Measurements from ENCODE around the gene AGER. TPM values are rescaled to one million over a fixed set of nuclear protein-coding genes. Genes with fewer than 3 reads are reported as not detected.
"Not testable (repeated sequence)": the region's sequence is repeated elsewhere in the genome, so short reads cannot be mapped to it uniquely, and the experiment has no call there.

The AGER gene
- total RNA-seq = 0.60 TPM in 1 of 2 replicates, not detected in the other

DNA sequence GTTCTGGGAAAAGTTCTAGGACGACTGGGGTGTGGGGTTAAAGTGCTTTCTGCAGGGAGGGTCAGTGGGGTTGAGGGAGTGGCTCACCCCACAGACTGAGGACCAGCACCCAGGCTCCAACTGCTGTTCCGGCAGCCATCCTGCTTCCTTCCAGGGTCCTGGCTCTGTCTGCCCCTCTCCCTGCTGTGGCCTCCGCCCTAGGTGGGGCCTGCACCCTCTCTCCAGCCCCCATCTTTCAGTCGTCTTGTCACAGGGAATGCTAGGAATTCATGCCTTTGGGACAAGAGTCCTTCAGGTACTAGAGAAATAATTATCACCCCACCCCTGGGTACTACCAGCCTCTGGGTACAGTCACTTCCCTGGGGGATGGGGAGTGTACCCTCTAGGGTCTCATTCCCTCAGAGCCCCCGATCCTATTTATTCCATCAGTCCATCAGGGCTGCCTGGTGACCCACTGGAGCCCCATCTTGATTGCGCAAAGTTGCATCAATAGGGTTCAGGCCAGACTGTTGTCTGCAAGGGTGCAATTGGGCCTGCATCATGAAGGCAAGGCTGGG lies at the start of gene AGER:
AGER (minus strand) TSS at position 170 of the 557 bp plus-strand sequence; CDS start at position 139, 31 bp downstream.
- DNase-seq (ENCODE audit: low read depth) = no peak

- DNase-seq (ENCODE audit: low read depth) = no peak
Measured at GRCh38 chr6:32226434-32226833, 42.4 kb upstream of the AGER start.

GRCh38 chr6:32224696-32225095 lies 40.6 kb upstream of the AGER start:
- DNase-seq (ENCODE audit: low read depth) = no peak

- no peak for DNase-seq (ENCODE audit: low read depth)
Measured at GRCh38 chr6:32223258-32224235, 39.5 kb upstream of the AGER start, which contains the start of gene NOTCH4. Gene NOTCH4 (minus strand): TSS chr6:32224067. CDS start chr6:32223928, 139 bp downstream.

- DNase-seq (ENCODE audit: low read depth) = no peak
Measured at GRCh38 chr6:32222333-32223230, 38.5 kb upstream of the AGER start.

- no peak for DNase-seq (ENCODE audit: low read depth)
Measured at GRCh38 chr6:32220021-32220420, 36.0 kb upstream of the AGER start.

- no peak for DNase-seq (ENCODE audit: low read depth)
Measured at GRCh38 chr6:32218167-32218566, 34.1 kb upstream of the AGER start.

GRCh38 chr6:32216998-32217397 lies 32.9 kb upstream of the AGER start:
- DNase-seq (ENCODE audit: low read depth) = no peak

DNA sequence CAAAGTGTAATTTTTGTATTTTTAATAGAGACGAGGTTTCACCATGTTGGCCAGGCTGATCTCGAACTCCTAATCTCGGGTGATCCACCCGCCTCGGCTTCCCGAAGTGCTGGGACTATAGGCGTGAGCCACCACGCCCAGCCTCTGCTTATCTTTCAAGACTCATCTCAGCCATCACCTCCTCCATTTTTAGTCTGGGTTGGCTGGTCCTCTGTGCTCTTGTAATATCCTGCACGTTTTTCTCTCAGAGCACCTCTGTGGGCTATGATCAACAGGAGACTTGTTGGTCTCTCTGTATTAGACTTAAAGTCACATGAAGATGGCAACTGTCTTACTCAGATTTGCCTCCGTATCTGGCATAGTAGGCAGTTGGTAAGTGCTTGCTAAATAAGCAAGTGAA lies 32.2 kb upstream of the AGER start:
- DNase-seq (ENCODE audit: low read depth) = no peak

DNA sequence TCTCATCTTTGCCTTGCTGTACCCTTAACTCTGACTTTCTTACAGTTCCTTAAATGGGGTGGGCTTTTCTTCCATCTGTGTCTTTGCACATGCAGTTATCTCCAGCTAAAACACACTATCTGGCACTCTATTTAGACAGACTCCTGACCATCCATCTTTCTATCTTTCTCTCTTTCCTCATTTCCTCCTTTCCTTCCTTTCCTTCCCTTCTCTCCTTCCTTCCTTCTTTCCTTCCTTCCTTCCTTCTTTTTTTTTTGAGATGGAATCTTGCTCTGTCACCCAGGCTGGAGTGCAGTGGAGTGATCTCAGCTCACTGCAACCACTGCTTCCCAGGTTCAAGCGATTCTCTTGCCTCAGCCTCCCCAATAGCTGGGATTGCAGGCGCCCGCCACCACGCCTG lies 31.6 kb upstream of the AGER start:
- no peak for DNase-seq (ENCODE audit: low read depth)

GRCh38 chr6:32214126-32214525 lies 30.1 kb upstream of the AGER start:
- no peak for DNase-seq (ENCODE audit: low read depth)

DNA sequence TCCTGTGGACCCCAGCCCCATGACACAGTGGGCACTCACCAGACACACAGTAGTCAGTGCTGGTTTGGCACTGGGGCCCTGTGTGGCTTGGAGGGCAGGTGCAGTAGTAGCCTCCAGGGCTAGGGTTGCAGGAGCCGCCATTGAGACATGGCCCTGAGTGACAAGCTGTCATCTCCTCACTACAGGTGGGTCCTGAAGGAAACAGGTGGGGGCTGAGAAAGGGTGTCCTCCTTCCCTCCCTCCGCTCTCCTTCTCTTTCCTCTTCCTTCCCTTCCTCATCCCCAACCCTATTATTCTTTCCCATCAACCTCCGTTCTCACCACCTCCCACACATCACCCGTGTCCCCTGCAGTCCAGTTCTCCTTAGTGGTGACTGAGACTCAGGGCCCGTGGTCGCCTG lies 29.6 kb upstream of the AGER start:
- DNase-seq (ENCODE audit: low read depth) = no peak

- no peak for DNase-seq (ENCODE audit: low read depth)
Measured at GRCh38 chr6:32212076-32212760, 28.2 kb upstream of the AGER start.

DNA sequence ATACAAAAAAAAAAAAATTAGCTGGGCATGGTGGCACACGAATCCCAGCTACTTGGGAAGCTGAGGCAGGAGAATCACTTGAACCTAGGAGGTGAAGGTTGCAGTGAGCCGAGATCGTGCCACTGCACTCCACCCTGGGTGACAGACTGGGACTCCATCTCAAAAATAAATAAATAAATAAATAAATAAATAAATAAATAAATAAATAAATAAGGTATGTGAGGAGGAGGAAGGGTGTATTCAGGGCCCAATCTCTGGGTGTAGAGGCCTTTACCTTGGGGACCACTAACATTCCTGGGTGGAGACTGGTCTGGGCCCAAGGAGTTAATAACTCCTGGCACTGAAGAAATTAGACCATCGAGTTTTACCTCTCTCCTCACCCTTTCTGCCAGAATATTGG lies 27.4 kb upstream of the AGER start:
- DNase-seq (ENCODE audit: low read depth) = not testable (repeated sequence)

DNA sequence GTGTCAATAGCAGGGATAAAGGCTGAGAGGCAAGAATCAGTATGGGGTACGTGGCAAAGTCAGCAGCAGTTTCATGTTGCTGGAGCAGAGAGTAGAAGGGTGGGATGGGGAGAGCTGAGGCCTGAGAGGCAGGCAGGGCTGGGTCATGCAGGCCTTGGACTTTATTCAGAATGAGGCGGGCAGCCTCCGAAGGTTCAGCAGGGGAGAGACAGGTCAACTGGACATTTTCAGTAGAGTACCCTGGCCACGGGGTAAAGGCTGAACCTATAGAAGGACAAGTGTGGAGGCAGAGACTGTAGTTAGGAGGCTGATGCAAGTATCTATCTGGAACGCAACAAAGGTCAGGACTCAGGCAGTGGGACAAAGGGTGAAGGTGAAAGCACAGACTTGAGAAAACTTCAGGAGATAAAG lies 26.1 kb upstream of the AGER start:
- no peak for DNase-seq (ENCODE audit: low read depth)

GRCh38 chr6:32208996-32209395 lies 24.9 kb upstream of the AGER start:
- no peak for DNase-seq (ENCODE audit: low read depth)

DNA sequence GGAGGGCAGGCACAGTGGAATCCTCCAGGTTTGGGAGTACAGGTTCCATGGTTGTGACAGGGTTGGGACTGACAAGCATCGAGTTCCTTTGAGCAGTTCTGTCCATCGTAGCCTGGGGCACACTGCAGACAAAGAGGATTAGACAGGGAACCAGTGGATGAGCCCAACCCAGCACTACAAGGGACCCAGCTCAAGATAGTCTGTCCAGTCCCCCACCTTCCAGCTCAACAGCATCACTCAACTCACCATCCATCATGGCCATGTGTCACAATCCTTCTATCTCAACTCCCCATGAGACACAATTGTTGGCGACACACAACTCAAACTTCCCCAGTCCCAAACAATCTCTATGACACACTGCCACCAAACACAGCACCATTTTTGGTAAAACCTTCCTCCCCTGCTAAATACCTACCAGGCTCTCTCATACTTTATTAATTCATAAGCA lies 20.2 kb upstream of the AGER start:
- DNase-seq (ENCODE audit: low read depth) = no peak

DNA sequence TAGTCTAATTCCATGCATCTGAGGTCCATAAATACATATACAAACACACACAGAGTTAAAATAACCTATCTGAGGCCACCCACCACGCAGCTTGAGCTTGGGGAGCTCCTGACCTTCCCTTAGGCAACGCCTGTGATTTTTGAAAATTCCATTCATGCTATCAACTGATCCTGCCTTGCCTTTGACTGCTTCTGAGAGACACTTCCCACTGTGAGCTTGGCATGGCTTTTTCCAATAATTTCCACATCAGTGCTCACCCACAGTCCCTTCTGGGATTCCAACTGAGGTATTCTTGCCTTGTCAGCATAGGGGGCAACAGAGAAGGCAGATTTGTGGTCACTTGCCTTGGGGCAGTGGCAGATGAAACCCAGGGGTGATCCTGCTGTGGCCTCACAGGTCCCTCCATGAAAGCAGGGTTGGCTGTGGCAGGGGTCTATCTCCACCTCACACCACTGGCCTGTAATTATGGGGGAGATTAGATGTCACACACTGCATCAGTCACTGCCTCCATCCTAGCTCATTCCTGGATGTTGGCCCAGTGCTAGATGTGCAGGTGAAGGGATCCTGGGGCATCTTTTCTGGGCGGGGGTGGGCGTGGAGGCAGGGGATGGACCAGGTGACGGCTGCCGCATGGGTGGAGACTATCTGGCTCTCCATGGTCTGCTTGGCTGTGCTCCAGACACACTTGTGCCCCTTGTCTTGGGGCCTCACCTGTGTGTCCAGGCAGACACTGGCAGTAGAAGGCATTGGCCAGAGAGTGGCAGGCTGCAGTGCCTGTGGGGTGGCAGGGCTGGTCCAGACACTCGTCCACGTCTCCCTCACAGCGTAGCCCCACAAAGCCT lies 19.6 kb upstream of the AGER start:
- no peak for DNase-seq (ENCODE audit: low read depth)

DNA sequence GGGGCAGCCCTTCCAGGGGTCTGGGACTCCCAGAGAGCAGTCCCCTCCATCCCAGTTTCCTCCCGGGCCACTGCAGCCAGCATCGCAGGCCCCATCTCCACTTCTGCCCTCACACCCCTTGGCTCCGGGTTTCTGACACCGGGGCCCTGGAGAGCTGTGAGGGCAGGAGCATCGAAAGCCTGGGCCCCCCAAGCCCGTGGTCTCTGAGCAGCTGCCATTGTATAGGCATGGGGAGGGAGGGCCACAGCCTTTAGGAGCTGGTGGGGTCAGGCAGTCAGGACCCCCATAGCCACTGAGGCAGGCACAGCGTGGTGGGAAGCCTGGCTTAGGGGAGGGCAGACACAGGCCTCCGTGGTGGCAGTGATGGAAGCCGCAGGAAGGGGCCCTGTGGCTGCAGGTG lies 18.1 kb upstream of the AGER start:
- no peak for DNase-seq (ENCODE audit: low read depth)

- no peak for DNase-seq (ENCODE audit: low read depth)
Measured at GRCh38 chr6:32200711-32201475, 16.8 kb upstream of the AGER start.

All from renal cortical epithelial cell (primary cell).